Gastroesophageal sphincter (tissue), 3 donors: ENCODE measurements around the gene APP.

Source experiments
- EP300 ChIP-seq: sonication (generic); formaldehyde crosslinking; IDR thresholded peaks from one replicate; pipeline ENCODE4 v1.6.1; 2017; ENCODE audit warnings: antibody characterized with exemption, mild to moderate bottlenecking
- TF ChIP-seq, protein P1 (sequence below), 4 experiments: fragments of 200-600 bp in 2 of 4; fragments of 450-650 bp in 2 of 4; sonication (generic) in 1 of 4; IDR thresholded peaks; one replicate each; pipeline ENCODE4 v1.5.1; 2017 to 2019; ENCODE audit warnings: antibody characterized with exemption in 4 of 4, mild to moderate bottlenecking in 2 of 4, moderate library complexity in 2 of 4

DNA sequence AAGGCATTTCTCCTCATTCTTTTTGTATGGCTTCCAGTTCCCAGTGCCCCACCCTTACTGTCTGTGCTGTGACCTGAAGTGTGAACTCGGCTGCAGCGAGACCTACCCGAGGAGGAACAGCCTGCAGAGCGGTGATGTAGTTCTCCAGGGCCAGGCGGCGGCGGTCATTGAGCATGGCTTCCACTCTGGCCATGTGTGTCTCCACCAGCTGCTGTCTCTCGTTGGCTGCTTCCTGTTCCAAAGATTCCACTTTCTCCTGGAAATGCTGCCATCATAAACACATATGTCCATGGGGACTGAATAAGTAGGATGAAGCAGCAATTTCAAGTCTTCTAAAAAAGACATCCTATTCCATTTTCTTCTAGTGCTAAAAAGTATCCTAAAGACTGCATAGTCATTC, 195.6 kb downstream of the APP start:
- TF ChIP-seq, protein P1, sequence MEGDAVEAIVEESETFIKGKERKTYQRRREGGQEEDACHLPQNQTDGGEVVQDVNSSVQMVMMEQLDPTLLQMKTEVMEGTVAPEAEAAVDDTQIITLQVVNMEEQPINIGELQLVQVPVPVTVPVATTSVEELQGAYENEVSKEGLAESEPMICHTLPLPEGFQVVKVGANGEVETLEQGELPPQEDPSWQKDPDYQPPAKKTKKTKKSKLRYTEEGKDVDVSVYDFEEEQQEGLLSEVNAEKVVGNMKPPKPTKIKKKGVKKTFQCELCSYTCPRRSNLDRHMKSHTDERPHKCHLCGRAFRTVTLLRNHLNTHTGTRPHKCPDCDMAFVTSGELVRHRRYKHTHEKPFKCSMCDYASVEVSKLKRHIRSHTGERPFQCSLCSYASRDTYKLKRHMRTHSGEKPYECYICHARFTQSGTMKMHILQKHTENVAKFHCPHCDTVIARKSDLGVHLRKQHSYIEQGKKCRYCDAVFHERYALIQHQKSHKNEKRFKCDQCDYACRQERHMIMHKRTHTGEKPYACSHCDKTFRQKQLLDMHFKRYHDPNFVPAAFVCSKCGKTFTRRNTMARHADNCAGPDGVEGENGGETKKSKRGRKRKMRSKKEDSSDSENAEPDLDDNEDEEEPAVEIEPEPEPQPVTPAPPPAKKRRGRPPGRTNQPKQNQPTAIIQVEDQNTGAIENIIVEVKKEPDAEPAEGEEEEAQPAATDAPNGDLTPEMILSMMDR (IDR thresholded peaks at IDR 0.05) = no peak
- no peak for TF ChIP-seq EP300
